ENCODE measurements around the gene TCF15. TPM values are rescaled to one million over a fixed set of nuclear protein-coding genes. Genes with fewer than 3 reads are reported as not detected.

TCF15 gene
- total and polyA plus RNA-seq, 2 of the 13 experiments (the other 11 are each of a cell fraction or from before 2014, with no cell fraction given) = not detected

DNA sequence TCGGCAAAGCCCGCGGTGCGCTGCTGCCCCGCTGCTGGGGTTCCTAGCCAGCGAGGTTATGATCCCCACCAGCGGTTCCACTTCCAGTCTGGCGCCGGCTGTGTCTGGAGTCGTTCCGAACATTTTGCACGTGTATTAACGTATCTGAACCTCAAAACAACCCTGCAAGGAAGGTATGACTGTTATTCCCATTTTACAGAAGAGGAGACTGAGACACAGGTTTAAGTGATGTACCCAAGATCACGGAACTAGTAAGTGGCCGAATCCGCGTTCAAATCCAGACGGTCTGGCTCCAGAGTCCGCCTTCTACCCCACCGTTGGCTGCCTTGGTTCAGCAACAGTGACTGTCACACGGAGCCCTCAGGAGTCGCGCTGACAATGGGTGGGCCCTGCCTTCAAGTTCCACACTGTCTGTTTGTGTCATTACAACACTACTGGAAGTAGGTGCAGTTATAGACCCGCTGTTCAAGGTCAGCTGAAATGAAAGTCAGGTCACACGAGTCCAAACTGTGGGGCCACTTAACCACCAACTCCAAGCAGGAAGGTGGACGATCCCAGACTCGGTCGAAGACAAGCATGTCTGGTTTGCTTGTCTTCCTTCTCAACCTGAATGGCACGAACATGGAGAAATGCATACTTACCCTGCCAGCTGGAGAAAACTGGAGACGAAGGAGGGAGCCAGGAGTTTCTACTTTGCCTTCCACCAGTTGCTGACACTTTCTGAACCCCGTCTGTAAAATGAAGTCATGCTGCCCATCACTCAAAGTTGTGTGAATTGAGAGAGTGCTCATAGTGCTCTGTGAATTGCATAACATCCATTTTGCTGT, 43.7 kb upstream of the TCF15 start (continued):
- TF ChIP-seq AHDC1 (CRISPR knock-in tag; IDR thresholded peaks at IDR 0.05; ENCODE audit: borderline replicate concordance) = 0 out of 2 replicates have a peak, but pooled peaks have one; percentile 14
- TF ChIP-seq NPAS2 (CRISPR knock-in tag; IDR thresholded peaks at IDR 0.05; ENCODE audit: borderline replicate concordance) = no peak
- TF ChIP-seq ZNF558 (CRISPR knock-in tag; IDR thresholded peaks at IDR 0.05; ENCODE audit: borderline replicate concordance) = no peak
- TF ChIP-seq ZIK1 (CRISPR knock-in tag; IDR thresholded peaks at IDR 0.05; ENCODE audit: borderline replicate concordance, low read depth) = no peak
- no peak for TF ChIP-seq ZNF124 (CRISPR knock-in tag; IDR thresholded peaks at IDR 0.05)
- TF ChIP-seq, protein P1, sequence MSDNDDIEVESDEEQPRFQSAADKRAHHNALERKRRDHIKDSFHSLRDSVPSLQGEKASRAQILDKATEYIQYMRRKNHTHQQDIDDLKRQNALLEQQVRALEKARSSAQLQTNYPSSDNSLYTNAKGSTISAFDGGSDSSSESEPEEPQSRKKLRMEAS (IDR thresholded peaks at IDR 0.05) = no peak
- no peak for TF ChIP-seq HNRNPUL1 (IDR thresholded peaks at IDR 0.05; ENCODE audit: low read depth, low read length)
- no peak for TF ChIP-seq ZNF280D (CRISPR knock-in tag; IDR thresholded peaks at IDR 0.05)
- TF ChIP-seq ZSCAN9 (CRISPR knock-in tag; IDR thresholded peaks at IDR 0.05; ENCODE audit: borderline replicate concordance) = no peak
- TF ChIP-seq MZF1 (CRISPR knock-in tag; IDR thresholded peaks at IDR 0.05; ENCODE audit: borderline replicate concordance) = no peak
- TF ChIP-seq ZNF607 (CRISPR knock-in tag; IDR thresholded peaks at IDR 0.05; ENCODE audit: borderline replicate concordance) = 0 out of 2 replicates have a peak, but pooled peaks have one; percentile 57
- TF ChIP-seq, protein P2, sequence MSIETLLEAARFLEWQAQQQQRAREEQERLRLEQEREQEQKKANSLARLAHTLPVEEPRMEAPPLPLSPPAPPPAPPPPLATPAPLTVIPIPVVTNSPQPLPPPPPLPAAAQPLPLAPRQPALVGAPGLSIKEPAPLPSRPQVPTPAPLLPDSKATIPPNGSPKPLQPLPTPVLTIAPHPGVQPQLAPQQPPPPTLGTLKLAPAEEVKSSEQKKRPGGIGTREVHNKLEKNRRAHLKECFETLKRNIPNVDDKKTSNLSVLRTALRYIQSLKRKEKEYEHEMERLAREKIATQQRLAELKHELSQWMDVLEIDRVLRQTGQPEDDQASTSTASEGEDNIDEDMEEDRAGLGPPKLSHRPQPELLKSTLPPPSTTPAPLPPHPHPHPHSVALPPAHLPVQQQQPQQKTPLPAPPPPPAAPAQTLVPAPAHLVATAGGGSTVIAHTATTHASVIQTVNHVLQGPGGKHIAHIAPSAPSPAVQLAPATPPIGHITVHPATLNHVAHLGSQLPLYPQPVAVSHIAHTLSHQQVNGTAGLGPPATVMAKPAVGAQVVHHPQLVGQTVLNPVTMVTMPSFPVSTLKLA (IDR thresholded peaks at IDR 0.05) = no peak
- TF ChIP-seq NONO (IDR thresholded peaks at IDR 0.05) = no peak
- no peak for TF ChIP-seq NONO (CRISPR knock-in tag; conservative IDR thresholded peaks at IDR 0.05)
- 0 out of 2 replicates have a peak, but pooled peaks have one; percentile 28 for TF ChIP-seq CCDC6 (CRISPR knock-in tag; IDR thresholded peaks at IDR 0.05)
- no peak for TF ChIP-seq PPARG (CRISPR knock-in tag; conservative IDR thresholded peaks at IDR 0.05)
- TF ChIP-seq XRCC5 (optimal IDR thresholded peaks at IDR 0.05; ENCODE audit: low read length) = peak; percentile 62
- no peak for TF ChIP-seq REXO4 (CRISPR knock-in tag; IDR thresholded peaks at IDR 0.05; ENCODE audit: borderline replicate concordance)
- no peak for TF ChIP-seq HDAC6 (IDR thresholded peaks at IDR 0.05; ENCODE audit: low read depth, low read length)

Data from HepG2 (cell line).